GM21390 (cell line): ENCODE results near the gene GAK.
"Not testable (repeated sequence)": the region's sequence is repeated elsewhere in the genome, so short reads cannot be mapped to it uniquely, and the experiment has no call there.

Source experiments
- ATAC-seq: cut with Tn5 transposase; IDR thresholded peaks from one replicate; pipeline ENCODE4 v1.9.1; 2021; ENCODE audit not compliant: unreplicated experiment

GAK gene

GRCh38 chr4:952881-953573 is 20.9 kb upstream of the GAK start:
- no peak for ATAC-seq

- ATAC-seq = no peak
Measured at GRCh38 chr4:951594-952468, 19.7 kb upstream of the GAK start.

- no peak for ATAC-seq
Measured at GRCh38 chr4:951186-951585, 19.1 kb upstream of the GAK start.

DNA sequence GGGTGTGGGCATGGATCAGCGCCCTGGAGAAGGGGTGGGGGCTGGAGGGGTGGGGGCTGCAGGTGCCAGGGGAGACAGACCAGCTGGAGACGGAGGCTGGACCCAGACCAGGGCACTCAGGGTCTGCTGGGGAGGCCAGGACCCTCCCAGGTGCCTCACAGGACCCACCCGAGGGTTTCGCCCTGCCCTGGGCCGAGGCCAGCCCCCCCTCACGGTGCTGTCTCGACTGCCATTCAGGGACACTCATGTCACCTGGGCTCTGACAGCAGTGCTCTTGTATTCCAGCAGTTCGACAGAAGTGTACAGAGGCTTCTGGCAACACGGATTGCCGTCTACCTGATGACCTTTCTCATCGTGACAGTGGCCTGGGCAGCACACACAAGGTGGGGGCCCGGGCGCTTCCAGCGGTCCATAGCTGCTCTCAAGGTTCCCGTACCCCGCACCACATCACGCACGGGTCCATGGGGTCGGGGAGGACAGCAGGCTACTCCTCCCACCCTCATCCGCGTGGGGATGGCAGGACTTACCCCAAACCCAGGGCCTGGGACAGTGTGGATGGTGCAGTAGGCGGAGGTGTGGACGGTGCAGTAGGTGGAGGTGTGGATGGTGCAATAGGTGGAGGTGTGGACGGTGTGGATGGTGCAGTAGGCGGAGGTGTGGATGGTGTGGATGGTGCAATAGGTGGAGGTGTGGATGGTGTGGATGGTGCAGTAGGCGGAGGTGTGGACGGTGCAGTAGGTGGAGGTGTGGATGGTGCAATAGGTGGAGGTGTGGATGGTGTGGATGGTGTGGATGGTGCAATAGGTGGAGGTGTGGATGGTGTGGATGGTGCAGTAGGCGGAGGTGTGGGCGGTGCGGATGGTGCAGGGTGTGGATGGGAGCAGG is 18.3 kb upstream of the GAK start:
- no peak for ATAC-seq

GRCh38 chr4:949656-950055 is 17.5 kb upstream of the GAK start:
- ATAC-seq = no peak

DNA sequence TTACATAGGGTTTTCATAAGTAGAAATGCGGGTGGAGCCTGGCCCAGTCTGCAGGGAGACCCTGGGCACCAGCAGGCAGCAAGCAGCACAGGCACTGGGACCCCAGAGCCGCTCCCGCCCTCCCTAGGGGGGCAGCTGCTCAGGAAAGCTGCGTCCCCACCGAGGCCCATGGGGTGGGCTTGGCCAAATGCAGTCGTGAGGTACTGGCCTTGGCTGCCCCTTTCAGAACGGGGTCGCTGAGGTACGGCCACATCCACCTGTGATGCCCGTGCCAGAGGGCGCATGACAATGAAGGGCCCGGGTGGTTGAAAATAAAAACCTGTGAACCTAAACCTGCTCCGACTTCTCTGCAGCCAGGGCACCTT is 16.8 kb upstream of the GAK start:
- ATAC-seq = no peak

DNA sequence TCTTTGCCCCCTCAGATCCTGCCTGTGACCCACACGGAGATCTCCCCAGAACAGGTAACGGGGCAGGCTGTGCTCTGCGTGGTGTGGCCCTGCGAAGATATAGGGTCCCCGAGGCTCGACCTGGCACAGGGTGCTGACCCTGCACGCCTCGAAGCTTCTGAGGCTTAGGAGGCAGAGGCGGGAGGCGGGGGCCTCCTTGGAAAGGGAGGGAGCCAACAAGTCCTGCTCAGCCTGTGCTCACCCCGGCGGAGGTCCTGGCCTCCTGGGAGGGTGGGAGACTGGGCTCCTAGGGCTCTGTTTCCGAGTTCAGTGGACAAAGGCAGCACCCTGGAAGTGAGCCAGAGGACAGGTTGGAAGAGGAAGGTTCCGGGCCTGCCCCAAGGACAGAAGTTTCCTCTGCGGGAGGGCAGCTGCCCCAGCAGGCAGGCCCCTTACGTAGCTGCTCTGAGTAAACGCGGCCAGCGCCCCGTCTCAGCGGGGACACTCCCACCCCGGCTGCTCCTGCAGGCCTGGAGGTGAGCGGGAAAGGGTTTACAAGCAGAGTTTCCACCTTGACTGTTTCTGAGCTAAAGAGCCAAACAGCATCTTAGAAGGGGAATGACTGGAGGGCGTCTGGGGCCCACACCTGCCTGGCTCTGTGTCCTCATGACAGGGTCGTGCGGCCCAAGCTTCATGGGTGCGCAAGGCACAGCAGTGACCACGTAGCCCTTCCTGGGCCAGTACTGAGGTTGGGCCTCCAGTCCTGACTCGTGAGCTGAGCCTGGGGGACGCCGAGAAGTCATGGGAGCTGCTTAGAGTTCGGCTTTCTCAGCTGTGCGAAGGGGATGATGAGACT is 16.2 kb upstream of the GAK start:
- ATAC-seq = no peak

GRCh38 chr4:947491-947971 is 15.4 kb upstream of the GAK start:
- ATAC-seq = no peak

GRCh38 chr4:946517-947471 is 14.7 kb upstream of the GAK start:
- no peak for ATAC-seq

DNA sequence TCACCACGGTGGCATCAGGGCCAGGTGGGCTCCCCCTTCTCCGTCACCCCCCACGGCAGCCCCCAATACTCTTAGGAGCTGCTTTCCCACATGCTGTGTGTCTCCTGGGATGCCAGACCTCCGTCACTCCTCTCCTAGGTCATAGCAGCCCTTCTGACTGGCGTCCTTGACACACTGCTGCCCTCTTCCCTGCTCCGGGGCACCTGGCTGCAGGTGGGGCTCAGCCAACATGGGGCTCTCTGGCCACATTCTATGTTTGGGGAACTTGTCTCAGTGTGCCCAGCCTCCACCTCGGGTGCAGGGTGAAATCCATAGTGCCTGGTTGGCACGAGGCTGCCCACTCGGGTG is 14.0 kb upstream of the GAK start:
- ATAC-seq = no peak

- ATAC-seq = no peak
Measured at GRCh38 chr4:945274-946102, 13.4 kb upstream of the GAK start.

- not testable (repeated sequence) for ATAC-seq
Measured at GRCh38 chr4:939508-939907, 7.4 kb upstream of the GAK start.

DNA sequence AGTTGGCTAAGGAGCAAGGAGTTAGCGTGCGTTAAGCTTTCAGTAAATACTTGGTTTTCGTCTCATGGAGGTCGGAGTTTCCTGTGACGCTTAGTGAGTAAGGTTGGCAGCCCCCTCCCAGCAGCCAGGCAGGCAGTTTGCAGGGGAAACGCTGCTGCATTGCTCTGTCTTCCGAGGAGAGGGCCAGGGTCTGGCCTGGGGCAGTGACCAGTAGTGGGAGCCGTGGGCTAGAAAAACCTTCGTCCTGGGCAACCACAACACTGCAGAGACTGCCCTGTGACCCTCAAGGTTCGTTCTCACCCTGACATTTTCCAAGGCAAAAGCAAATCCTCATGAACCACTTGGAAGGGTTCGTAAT is 576 bp upstream of the GAK start:
- ATAC-seq = no peak

- ATAC-seq = peak; percentile 4
Measured at GRCh38 chr4:931194-931959, 739 bp downstream of the GAK start.

GRCh38 chr4:930827-931193 is 1.3 kb downstream of the GAK start:
- no peak for ATAC-seq

GRCh38 chr4:930028-930551 is 2.0 kb downstream of the GAK start:
- ATAC-seq = no peak

GRCh38 chr4:929096-929765 is 2.9 kb downstream of the GAK start:
- ATAC-seq = no peak
